Inferior parietal cortex (tissue), 1 donor: Measurements from ENCODE around the gene CIITA.
"Not testable (repeated sequence)": the region's sequence is repeated elsewhere in the genome, so short reads cannot be mapped to it uniquely, and the experiment has no call there.

Experiments used
- DNase-seq: peaks from one replicate; pipeline ENCODE4 v3.0.0-alpha.2; 2016; ENCODE audit errors: extremely low spot score

The CIITA gene

DNA sequence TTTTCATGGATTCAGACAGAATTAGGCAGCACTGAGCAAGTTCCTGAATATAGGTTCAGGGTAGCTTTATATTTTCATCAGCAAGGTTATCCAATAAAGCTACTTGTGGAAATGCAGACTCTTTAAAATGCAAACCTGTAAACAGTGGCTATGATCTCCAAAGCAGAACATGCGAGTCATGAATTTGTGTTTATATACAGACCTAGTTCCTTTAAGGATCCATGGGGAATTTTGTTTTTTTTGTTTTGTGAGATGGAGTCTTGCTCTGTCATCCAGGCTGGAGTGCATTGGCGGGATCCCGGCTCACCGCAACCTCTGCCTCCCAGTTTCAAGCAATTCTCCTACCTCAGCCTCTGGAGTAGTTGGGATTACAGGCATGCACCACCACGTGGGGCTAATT, 82.2 kb downstream of the CIITA start:
- DNase-seq = no peak

DNA sequence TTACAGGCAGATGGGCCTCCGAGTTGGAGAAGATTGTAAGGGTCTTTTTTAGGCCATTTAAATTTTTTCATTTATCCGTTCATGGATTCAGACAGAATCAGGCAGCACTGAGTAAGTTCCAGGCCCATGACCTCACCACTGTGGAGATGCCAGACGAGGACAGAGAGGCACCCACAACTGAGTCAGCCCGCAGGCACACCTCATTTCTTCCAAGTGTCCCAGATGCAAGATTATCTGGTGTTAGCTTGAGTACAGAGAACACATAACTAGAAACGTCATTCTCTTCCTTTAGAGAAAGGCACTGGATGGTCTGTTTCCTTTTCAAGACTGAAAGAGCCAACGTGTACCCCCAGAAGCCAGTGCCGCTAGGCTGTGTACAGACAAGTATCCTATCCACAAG, 84.2 kb downstream of the CIITA start:
- no peak for DNase-seq

GRCh38 chr16:10964039-10964890, 87.3 kb downstream of the CIITA start:
- peak; percentile 88 for DNase-seq

DNA sequence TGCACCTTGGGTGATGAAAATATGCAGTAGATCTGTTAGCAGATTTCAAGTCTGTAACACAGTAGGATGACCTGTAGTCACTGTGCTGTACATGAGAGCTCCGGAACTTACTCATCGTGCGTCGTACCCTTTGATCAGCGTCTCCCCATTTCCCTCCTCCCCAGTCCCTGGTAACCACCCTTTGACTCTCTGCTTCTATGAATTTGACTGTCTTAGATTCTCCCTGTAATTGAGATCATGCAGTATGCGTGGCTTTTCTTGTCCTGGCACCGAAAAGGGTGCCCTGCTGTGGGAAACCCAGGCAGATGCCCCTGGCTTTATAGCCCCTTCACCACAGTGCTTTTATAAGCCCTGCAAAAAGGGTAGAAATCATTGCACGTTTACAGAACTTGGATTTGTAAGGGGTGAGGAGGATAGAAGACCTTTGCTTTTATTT, 87.9 kb downstream of the CIITA start:
- DNase-seq = no peak

- no peak for DNase-seq
Measured at GRCh38 chr16:10965440-10966061, 88.5 kb downstream of the CIITA start.

DNA sequence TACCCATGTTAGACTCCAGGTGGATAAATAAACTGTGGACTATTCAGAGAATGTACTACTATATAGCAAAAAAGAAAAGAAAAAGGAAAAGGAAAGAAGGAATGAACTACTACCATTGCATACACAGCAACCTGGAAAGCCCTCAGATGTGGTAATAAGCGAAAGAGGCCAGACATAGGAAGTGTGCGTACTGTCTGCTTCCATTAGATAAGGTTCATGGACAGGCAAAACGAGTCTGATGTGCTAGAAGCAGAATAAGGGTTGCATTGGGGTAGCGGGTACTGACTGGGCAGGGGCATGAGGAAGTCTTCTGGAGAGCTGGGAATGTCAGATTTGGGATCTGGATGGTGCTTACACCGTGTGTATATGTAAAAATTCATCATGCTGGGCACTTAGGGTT, 89.1 kb downstream of the CIITA start:
- no peak for DNase-seq

DNA sequence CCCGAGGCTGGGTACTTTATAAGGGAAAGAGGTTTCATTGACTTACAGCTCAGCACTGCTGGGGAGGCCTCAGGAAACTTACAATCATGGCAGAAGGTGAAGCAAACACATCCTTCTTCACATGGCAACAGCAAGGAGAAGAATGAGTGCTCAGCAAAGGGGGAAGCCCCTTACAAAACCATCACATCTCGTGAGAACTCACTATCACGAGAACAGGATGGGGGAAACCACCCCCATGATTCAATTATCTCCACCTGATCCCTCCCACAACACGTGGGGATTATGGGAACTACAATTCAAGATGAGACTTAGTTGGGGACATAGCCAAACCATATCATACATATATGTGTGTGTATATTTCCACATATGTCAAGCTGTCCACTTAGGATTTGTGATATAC, 89.6 kb downstream of the CIITA start:
- not testable (repeated sequence) for DNase-seq

DNA sequence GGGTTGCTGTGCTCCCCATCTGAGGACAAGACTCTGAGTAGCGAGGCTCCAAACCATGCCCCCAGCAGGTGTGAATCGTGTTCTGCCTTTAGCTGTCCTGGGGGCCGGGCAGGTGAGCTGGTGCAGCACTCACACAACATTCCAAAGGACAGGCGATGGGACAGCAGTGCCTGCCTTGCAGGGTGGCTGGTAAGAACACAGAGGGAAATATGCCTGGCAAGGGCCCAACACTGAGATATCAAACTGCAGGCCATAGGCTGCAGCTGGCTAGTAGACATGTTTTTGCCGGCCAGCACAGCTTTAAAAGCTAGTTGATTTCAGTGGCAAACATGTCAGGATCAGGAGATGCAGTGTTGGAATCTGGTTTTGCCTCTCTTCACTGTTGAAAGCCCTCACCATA, 91.0 kb downstream of the CIITA start:
- no peak for DNase-seq

- no peak for DNase-seq
Measured at GRCh38 chr16:10968498-10968897, 91.5 kb downstream of the CIITA start.

DNA sequence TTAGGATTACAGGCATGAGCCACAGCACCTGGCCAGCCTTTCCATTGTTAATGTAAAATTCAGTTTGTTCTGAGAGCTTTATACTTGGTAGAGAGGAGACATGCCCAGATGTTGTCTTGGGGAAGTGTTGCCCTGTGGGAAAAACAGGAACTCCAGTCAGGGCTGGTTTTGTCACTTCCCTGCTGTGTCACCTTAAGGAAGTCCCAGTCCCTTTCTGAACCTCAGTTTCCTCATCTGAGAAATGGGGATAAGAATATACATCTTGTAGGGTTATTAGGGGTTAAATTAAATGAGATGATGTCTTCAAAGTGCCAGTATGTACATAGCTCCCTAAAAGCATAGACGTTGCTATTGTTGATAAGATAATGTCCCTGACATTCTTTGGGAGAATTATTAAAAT, 92.6 kb downstream of the CIITA start:
- DNase-seq = no peak

- no peak for DNase-seq
Measured at GRCh38 chr16:10970065-10970464, 93.1 kb downstream of the CIITA start.

GRCh38 chr16:10971560-10971961, 94.6 kb downstream of the CIITA start:
- peak; percentile 79 for DNase-seq

- no peak for DNase-seq
Measured at GRCh38 chr16:10972108-10972818, 95.3 kb downstream of the CIITA start.

DNA sequence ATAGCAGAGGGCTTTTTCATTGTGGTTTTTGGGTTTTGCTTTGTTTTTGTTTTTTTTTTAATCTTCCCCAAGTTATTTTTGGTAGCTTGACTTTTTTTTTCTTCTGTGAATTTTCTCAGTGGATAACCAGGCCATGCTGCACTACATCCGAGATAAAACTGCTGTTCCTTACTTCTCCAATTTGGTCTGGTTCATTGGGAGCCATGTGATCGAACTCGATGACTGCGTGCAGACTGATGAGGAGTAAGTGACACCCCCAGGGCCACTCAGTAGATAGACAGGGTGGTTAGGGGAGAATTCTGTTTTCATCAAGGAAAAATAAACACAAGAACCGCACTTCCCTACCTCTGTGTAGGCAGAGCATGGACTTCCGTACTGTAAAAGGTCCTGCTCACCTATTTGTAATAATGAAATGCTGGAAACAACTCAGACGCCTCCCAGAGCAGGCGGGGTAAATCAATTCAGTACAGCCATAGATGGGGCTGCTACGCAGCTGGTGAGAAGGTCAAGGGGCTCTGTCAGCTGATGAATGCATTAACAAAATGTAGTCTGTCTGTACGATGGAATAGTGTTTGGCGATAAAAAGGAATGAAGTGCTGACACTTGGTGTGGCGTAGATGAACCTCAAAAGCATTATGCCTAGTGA, 95.9 kb downstream of the CIITA start:
- no peak for DNase-seq

- DNase-seq = no peak
Measured at GRCh38 chr16:10976634-10977033, 99.6 kb downstream of the CIITA start.

GRCh38 chr16:10978124-10978523, 101.1 kb downstream of the CIITA start:
- no peak for DNase-seq

- no peak for DNase-seq
Measured at GRCh38 chr16:10978871-10979446, 102.0 kb downstream of the CIITA start.

DNA sequence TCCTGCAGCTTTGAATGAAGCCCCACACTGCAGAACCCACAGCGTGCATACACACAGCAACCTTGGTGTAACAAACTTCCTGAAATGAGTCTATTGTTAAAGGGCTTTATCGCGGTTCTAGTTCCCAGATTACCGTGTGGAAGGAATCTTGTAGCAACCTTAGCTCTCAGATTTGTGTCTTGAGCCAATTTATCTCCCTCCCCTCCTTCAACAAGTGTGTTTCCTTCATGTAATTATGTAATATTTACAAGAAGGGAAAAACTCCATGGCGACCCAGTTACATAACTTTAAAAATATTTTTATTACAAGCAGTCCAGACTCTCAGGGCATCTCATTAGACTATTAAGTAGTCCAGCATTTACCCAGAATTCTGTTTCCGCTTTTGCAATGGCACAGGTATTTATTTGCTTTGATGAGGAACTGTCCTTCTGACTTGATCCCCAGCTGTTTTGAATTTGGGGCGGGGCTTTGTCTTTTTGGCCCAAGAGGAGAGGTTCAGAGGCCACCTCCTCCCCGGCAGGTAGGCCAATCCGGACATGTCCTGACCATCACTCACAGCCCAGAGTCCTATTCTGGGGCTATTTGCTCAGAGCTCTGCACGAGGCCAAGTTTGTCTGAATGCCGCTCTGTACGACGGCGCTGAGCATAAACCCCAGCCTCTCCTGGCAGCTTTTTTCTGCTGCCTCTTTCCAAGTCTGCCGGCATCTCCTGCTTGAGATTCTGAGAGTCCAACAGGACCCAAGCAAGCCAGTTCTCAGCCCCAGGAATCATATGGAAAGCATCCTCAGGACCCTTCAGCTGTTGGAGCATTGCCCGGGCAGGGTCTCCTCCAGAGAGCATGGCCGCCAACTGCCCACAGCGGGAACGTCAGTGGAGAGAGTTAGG, 103.0 kb downstream of the CIITA start:
- DNase-seq = no peak

DNA sequence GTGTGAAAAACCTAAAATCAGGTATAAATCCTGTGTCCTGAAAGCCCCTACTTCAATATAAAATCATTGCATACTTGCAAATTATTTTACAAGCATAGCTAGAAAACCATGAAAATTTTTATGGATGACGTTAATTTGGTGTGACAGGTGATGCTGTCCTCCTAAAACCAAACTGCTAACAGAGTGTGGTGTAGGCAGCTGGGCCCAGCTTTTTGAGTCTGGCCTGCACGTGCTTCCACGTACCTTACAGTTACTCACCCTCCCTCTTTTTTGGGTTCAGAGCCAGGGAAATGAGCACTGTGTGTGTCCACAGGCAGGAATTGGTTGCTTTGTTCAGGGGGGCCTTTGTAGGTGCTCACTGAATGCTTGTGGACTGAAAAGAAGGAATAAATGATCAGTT, 103.8 kb downstream of the CIITA start:
- no peak for DNase-seq

GRCh38 chr16:10981697-10982216, 104.8 kb downstream of the CIITA start:
- DNase-seq = no peak
